Cardiac fibroblast (primary cell): Measurements from ENCODE around the gene TRIAP1.

Experiments used
- DNase-seq, 2 donors: peaks; one replicate each; pipeline versions ENCODE4 v3.0.0 to v3.0.0-alpha.2; 2010; ENCODE audit warnings: low read depth in 2 of 2
- H3K4me3 ChIP-seq, 2 donors: replicated peaks in 1 of 2; 1 replicate in 1 of 2; 2 replicates in 1 of 2; pipeline ENCODE4 v1.5.1; 2011; ENCODE audit warnings: low read depth in 2 of 2, low read length in 2 of 2, mild to moderate bottlenecking in 2 of 2, moderate library complexity in 1 of 2
- CTCF ChIP-seq: IDR thresholded peaks from one replicate; pipeline ENCODE4 v1.5.1; 2011; ENCODE audit warnings: low read depth, mild to moderate bottlenecking, low read length, inconsistent platforms

Gene TRIAP1

DNA sequence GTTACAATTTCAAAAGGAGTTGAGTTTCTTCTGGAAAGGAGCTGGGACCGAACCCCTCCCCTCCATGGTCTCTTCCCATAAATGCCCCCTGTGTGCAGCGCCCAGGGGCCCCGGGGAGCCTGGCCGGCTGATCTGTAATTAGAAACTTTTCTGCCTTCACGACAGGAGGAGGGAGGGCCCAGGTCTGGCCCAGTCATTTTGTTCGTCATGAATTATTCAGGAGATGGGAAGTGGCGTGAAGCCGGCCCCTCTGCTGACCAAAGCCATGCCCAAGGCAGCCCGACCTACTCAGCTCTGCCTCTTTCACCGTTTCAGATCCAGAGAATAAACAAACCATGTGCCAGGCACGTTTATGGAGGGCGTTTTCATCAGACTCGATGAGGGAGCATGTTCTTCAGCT, 44.0 kb downstream of the TRIAP1 start:
- DNase-seq, result peak; percentile 4 to 10
- no peak overlapping the region for H3K4me3 ChIP-seq
- no peak for TF ChIP-seq CTCF

DNA sequence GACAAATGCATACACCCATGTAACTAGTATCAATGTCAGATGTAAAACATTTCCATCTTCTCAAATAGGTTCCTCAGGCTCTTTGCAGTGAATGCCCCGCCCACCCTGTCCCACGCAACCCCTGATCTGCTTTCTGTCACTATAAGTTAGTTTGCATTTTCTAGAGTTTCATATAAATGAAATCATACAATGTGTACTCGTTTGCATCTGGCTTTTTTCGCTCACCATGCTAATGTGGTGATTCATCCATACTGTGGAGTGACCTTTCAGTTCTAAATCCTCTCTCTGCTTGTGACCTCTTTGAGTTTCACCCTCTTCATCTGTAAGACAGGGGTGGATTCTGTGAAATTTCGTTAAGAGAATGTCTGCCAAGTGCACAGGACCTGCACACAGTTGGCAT, 46.7 kb downstream of the TRIAP1 start:
- no peak overlapping the region for H3K4me3 ChIP-seq
- DNase-seq, result peak; percentile 41 to 59
- no peak for TF ChIP-seq CTCF

GRCh38 chr12:120397824-120398540, 48.2 kb downstream of the TRIAP1 start:
- no peak for DNase-seq
- H3K4me3 ChIP-seq, result no peak overlapping the region
- no peak for TF ChIP-seq CTCF

DNA sequence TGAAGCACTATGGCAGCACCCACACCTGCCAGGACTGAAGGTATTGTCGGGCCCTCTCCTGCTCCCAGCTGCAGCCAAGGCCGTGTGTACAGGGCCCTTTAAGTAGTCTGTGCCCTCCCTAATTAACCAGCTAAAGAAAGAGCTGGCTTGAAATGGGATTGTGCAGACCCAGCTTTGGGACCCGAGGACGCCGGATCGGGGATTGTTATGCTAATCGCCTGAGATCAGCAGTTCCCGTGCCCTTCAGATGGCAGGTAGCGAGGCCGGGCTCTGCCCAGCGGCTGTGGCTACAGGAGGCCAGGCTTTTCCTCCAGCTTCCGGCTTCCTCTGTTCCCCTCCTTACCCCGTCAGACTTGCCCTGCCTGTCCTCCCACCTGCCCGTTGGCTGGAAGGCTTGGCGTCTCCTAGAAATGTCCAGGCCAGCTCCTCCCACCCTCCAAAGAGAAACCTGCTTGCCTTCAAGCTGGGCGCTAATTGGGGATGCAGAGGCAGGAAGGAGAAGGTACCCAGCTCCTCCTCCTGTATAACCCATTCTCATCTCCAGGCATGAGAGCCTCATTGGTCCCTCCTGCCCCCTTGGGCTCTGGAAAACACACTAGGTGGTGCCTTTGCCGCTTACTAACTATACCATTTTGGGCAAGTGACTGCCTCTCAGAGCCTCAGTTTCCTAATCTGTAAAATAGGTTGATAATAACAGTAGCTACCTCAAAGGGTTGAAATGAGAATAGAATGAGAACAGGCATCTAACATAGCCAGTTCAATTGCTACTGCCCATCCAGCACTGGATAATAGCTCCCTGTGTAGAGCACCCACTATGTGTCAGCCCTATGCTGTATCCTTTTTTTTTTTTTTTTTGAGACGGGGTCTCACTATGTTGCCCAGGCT, 51.5 kb downstream of the TRIAP1 start:
- TF ChIP-seq CTCF, result no peak
- no peak for DNase-seq
- H3K4me3 ChIP-seq, result no peak overlapping the region
